GM12865 (cell line): ENCODE measurements around the gene MEIS1.
A peak's percentile ranks its signal among the peaks of the same experiment; 100 is the strongest.

Experiments
- DNase-seq: peaks from one replicate; pipeline ENCODE4 v3.0.0; 2010; ENCODE audit warnings: low read depth
- H3K4me3 ChIP-seq: 2 replicates; pipeline ENCODE4 v1.5.1; 2011; ENCODE audit warnings: mild to moderate bottlenecking, low read depth, low read length, control low read depth
- CTCF ChIP-seq: IDR thresholded peaks from 2 replicates; pipeline ENCODE4 v1.5.1; 2011; ENCODE audit warnings: low read length, control low read depth, low read depth, inconsistent platforms; ENCODE audit not compliant: insufficient read depth; ENCODE audit errors: missing control alignments

MEIS1 gene

GRCh38 chr2:66426244-66427111 is 8.4 kb upstream of the MEIS1 start:
- H3K4me3 ChIP-seq = no peak overlapping the region
- no peak for DNase-seq
- TF ChIP-seq CTCF = no peak

GRCh38 chr2:66427300-66427699 is 7.6 kb upstream of the MEIS1 start:
- no peak overlapping the region for H3K4me3 ChIP-seq
- no peak for TF ChIP-seq CTCF
- no peak for DNase-seq

GRCh38 chr2:66428986-66429612 is 5.8 kb upstream of the MEIS1 start:
- DNase-seq = peak; percentile 50
- H3K4me3 ChIP-seq = no peak overlapping the region
- TF ChIP-seq CTCF = peak; percentile 80

GRCh38 chr2:66429693-66430504 is 5.0 kb upstream of the MEIS1 start:
- no peak for DNase-seq
- H3K4me3 ChIP-seq = no peak overlapping the region
- TF ChIP-seq CTCF = no peak

GRCh38 chr2:66430505-66431273 is 4.2 kb upstream of the MEIS1 start:
- H3K4me3 ChIP-seq = no peak overlapping the region
- no peak for DNase-seq
- no peak for TF ChIP-seq CTCF

- TF ChIP-seq CTCF = no peak
- no peak for DNase-seq
- no peak overlapping the region for H3K4me3 ChIP-seq
Observed at GRCh38 chr2:66431274-66431642, 3.7 kb upstream of the MEIS1 start.
